Measurements from ENCODE around the gene EHBP1L1.

The EHBP1L1 gene

DNA sequence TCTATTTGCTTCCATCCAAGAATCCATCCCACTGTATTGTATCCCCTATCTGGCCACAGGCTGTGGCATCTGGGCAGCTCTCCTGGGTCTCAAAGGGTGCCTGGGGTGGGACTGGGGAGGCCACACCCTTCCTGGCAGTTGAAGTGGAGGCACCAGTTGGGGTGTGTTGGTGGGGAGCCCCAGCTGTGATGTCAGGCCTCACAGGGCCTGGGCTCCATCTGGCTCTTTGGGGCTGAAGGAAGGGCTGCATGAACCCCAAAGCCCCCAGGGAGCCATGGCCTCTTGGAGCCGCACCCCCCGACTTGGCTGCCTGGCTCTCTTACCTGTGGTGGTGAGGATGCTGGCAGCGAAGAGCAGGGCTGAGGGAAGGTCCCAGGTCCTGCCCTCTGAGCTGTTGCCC is 19.3 kb downstream of the EHBP1L1 start:
- DNase-seq (ENCODE audit: low read depth), result no peak

DNA sequence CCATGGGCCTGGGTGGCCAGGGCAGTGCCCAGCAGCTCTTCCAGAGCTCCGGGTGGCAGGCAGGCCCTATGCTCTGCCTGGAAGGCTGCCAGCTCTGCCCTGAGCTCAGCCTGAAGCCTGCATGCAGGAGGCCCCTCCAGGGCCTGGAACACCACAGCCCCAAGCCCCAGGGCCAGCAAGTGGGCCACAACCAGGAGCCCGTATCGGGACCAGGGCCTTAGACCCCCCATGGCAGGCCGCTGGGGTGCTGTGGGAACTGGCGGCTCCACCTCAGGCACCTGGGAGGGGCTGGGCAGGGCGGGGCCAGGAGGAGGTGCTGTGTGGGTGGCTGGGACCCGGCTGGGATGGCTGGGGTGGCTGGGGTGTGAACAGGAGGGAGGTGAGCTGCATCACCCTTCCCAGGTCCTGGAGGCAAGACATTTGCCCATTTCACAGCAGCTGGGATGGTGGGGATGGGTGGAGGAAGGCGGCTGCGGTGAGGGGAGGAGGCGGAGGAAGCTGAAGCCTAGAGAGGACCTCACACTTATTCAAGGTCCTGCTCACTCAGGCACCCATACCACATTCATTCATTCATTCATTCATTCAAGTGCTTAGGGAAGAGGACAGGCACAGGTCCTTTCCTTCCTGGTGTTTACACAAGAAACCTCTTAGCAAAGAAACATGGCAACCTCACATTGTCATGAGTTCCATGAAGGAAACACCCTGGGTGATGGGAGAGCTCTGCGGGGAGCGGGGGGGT is 19.9 kb downstream of the EHBP1L1 start, which contains the start of gene KCNK7:
TSS of gene KCNK7 (minus strand) at position 258 of the 739 bp plus-strand sequence. CDS start at position 230, 28 bp downstream.
- no peak for DNase-seq (ENCODE audit: low read depth)

DNA sequence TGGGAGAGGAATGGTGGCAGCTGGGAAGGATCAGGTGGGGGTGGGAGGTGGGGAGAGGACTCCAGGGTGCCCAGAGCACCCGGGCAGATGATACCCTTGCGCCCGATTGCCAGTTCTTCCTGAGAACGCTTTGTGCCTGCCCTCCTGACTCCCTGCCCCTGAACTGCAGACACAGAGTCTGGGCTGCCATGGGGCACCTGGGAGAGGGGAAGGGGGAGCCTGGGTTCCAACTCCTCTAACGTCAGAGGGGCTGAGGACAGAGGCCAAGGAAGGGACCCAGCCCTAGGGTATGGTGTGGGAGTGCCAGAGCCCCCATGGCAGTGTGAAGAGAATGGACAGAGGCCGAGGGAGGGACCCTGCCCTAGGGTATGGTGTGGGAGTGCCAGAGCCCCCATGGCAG is 20.7 kb downstream of the EHBP1L1 start:
- no peak for DNase-seq (ENCODE audit: low read depth)

DNA sequence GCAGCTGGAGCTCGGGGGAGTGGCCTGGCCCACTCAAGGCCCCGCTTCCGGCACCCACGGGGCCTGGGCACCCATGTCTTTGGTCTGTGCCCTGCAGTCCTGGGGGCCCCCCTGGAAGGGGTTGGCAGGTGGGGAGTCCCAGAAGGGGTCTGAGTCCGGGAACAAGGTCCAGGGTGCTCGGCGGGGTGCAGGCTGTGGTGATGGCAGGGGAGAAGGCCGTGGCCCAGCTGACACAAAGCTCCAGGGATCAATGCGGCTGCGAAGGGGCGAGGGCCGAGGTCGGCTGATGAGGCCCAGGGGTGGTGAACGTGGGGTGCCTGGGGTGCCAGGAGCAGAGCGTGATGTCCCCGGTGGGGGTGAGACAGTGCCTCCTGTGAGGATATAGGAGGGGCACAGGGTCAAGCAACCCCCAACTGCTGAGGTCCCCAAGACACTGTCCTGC is 22.4 kb downstream of the EHBP1L1 start:
- no peak for DNase-seq (ENCODE audit: low read depth)

DNA sequence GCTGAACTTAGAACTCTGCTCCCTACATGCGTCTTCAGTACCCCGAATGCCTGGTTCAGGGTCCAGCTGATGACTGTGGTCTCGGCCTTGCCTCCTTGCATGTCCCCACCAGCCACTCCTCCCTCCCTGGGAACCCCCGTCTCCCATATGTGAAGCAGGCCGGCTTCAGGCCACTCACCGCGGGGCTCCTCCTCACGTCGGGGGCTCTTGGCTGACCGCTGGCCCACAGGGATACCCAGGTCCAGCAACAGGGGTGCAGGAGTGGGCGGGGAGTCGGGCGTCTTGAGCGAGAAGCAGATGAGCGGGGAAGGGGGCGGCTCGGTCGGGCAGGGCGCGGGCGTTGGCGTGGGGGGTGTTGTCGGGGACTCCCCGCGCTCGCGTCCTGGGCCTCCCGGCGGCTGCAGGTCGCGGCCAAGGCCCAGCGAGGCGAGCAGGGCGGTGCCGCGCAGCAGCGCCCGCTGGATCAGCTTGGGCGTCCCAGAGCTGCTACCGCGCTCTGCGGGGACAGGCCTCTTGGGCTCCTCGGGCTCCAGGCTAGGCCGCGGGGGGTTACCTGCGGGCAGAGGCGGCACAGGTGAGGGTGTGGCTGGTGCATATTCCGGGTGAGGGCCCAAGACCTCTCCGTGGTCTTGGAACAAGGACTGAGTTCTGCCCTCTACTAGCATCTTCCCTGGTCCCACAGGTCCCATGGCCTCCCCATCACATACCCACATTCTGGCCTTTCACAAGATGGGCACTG is 23.5 kb downstream of the EHBP1L1 start:
- no peak for DNase-seq (ENCODE audit: low read depth)

DNA sequence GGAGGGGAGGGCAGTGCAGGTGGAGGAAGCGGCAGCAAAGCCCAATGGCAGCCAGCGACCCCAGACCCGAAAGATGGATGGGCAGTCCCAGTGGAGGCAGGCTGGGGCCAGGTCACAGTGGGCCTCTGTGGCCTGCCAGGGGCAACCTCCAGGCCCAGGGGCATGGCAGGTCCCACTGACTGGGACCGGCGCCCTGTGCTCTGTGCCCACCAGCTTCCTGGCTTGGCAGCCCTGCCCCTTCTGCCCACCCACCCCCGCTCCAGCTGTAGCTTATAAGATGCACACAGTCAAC is 24.0 kb downstream of the EHBP1L1 start:
- no peak for DNase-seq (ENCODE audit: low read depth)

DNA sequence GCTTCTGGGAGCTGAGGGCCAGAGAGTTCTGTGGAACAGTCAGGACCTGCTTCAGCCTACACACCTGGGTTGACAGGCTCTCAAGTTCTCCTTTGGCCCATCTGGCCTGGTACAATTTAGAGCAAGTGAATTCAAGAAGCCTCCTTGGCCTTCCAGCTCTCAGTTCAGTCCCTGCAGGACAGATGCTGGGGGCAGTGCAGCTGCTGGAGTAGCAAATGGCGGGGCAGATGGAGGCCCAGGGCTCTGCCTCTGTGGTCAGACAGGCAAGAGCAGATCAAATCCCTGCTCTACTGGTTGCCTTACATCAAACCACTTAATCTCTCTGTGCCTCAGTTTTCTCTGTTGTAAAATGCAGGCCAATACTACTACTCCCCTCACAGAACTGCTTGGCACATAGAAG is 28.4 kb downstream of the EHBP1L1 start:
- no peak for DNase-seq (ENCODE audit: low read depth)

DNA sequence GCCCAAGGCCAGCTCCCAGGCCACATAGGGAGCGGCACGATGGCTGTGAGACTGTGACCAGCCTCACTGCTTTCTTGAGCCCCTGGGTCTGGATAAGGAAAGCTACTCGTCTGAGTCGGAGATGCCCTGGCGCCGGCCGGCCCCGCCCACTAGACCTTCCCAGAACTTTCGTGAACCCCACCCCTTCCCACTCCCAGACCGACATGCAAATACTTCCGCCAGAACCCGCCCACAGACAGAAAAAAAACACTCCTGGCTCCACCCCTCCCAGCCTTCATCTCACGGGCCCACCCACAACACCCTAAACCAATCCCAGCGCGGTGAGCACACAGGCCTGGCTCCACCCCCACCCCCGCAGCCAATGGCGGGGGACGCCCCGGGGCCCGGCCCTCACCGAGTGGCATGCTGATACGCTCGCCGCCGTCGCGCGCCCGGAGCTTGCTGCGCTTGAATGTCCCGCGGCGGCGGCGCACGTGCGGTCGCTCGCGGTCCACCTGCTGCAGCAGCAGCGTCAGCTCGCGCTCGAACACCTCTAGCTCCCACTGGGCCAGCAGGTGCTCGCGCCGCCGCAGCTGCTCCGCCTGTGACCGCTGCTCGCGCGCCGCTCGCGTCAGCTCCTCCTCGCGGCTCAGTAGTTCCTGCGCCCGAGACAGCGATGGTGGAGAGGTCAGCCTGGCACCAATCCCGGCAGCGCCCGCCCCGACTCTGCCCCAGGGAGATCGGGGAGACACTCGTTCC is 31.2 kb downstream of the EHBP1L1 start:
- DNase-seq (ENCODE audit: low read depth), result no peak

DNA sequence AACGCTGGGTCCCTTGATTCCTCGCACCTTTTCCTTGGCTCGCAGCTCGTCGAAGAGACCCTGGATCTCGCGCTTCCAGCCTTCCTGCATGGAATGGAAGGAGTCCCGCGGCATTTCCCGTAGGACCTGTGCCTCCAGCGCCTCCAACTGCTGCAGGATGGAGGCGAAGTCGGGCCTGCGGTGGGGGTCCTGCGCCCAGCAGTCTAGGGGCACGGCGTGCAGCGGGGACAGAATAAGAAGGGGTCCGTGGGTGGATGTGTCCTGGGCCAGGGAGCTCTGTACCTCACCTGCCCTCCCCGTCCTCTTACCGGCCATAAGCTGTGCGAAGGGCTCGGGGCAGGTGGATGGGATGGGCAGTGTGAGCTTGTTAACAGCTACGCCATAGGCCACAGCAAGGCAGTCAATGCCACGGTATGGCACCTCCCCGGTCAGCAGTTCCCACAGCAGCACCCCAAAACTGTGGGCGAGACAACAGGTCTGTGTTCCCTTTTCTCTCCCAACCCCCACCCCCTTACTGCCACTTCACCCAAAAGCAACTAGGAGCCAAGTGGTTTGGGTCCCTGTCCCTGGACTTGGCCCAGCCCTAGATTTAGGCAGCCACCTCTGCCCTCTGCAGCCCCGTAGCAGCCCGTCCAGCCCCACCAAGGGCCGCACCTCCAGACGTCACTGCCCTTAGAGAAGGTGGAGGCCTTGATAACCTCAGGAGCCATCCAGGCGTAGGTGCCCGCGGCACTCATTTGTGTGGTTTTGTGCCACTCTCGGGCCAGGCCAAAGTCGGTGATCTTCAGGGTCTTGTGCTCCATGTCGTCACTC is 32.0 kb downstream of the EHBP1L1 start:
- DNase-seq (ENCODE audit: low read depth), result no peak

DNA sequence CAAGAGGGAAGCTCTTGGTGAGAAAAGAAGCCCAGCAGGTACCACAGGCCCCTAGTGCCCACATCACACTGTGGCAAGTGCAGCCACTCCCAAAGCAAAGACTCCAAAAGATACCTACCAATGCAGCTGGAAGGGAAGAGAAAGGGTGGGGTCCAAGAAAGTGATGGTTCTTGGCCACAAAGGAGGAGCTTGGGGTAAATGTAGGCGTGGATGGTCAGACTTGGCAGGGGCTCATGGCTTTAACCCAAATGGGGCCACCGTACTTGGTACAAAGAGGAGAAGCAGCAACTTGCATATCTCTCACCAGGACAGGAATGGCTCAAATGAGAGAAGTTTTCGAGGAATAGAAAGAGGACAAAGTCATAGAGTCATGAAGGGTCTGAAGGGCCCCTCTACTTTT is 33.4 kb downstream of the EHBP1L1 start:
- no peak for DNase-seq (ENCODE audit: low read depth)

DNA sequence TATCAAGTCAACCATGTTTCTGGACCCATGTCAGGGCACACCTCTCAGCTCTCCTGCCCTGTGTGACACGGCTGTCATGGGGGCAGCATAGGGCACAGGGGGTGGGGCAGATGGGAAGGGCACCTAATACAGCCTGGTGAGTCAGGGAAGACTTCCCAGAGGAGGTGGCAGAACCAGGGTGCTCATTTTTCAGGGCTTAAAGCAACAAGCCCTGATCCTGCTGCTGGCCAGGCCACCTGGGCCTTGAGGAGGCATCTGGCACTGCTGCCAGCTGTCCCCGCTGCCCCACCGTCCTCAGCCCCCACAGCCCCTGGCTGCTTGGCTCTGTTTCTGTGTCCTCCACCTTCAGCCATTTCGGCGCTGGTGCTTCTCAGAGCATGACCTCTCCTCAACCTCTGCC is 33.8 kb downstream of the EHBP1L1 start:
- DNase-seq (ENCODE audit: low read depth), result no peak

DNA sequence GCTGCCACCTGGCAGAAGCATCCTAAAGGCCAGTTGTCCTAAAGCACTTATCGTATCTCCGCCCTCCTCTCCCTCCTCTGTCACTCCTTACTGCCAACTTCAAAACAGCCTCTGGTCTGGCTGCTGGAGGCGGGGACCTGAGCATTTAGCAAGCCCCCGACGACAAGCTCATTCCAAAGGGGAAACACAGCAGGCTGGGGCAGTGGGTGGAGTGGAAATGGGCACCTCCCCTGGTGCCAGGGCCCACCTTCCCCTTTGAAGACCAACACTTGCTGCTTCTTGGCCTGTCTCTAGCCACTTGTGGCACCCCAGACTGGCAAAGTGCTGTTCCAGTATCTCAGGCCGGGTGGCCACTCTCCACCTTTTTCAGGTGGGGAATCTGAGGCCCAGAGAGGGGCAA is 34.6 kb downstream of the EHBP1L1 start:
- DNase-seq (ENCODE audit: low read depth), result no peak

DNA sequence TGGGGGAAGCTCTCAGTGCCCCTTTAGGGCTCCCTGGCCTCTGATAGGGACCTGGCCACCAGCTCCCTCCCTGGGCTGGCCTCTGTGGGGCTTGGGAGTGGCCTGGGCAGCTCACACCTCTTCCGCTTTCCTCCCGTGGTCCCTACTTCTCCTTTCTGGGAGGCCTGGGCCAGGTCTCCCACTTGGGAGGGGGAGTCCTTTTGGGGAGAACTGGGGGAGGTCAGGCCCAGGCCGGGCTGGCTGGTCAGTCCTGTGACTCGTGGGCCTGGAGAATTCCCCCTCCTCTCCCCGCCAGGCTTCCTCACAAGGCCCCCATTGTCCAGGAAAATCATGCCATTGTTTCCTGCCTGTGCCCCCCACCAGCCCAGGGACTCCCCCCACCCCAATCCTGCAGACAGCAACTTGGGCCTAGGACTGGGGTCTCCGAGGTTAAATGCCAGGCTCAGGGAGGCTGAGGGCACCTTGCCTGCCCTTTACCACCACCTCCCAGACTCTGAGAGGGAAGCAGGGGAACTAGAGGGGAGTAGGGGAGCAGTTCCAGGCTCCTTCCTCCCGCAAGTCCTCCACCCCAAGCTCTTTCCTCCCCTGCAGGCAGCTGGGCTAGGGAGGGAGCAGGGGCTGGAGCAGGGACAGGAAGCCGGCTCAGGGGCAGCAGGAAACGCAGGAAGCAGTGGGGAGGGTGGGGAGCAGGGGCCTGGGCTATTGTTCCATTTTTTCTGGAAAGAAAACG is 35.3 kb downstream of the EHBP1L1 start:
- no peak for DNase-seq (ENCODE audit: low read depth)

DNA sequence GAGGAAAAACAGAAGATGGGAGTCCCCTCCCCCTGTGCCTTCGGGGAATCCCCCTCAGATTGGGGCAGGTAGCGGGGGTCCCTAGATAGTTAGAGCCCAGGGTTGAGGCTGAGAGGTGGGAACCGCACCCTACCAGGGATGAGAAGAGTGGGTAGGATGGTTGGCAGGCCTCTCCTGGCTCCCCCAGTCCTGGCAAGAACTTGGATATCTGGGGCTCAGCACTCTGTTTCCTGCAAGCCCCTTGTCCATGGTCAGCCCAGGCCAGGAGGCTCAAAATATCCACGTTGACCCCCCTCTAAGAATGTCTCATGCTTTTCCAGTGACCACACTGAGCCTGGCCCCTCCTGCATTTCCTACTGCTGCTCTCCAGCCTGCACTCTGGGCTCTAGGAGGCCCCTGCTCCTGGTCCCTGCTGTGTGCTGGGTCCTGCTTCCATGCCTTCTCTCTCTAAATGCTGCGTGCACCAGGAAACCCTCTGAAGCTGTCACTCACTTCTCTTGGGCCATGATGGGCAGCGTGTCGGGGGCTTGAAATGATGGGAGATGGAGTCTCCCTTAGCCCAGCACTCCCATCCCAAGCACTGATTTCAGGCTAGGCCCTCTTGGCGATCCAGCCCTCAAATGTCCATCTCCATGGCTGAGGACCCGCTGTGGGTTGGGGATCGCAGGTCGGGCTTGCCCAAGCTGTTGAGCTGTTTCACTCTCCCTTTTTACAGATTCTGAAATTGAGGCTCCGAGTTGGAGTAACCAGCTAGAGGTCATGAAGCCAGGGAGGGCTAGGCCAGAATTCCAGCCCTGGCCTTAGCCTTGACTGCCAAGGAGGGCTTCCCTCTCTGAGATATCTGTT is 36.1 kb downstream of the EHBP1L1 start:
- no peak for DNase-seq (ENCODE audit: low read depth)

DNA sequence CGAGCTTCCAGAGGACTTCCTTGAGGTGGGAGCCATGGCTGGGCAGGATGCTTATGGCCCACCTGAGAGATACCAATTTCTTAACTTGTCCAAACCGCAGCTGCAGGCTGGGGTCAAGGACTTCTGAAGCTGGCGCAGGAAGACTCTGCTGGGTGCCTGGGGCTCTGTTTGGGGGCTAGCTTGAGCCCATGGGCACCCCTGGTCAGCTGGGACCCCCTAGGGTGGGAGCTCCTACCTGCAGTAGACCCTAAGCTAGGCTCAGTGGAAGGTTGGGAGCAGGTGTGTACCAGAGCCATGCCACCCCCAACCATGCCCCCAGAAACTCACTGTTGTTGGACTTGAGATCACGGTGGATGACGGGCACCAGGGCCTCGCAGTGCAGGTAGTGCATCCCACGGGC is 36.8 kb downstream of the EHBP1L1 start:
- DNase-seq (ENCODE audit: low read depth), result no peak

DNA sequence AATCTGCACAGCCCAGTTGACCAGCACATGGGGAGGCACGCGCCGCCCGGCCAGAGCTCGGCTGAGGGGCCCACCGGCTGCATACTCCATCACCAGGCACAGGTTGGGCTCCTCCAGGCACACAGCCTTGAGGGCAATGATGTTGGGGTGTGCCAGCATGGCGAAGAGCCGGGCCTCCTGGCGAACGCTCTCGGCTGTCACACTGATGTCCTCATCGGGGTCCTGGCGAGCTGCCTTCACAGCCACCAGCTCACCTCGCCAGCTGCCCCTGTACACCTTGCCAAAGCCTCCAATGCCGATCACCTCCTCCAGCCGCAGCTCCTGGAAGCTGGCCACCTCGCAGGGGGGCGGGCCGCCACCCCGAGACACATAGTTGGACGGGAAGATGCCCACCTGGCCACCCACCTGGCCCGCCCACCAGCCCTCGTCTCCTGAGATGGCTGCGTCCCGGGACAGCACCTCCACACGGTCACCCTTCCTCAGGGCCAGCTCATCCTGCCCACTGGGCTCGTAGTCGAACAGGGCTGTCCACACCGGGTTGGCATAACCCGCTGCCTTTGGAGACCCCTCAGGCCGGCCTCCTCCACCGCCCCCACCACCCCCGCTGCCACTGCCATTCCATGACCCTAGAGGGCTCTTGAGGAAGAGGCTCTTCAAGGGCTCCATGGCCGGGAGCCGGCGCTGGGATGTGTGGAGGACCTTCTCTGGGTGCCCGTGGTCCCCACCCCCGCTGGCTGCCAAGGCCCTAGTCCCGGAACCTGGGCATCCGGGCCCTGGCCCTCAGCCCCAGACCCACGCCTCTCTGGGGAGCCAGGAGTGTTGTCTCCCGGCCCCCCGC is 37.5 kb downstream of the EHBP1L1 start:
- DNase-seq (ENCODE audit: low read depth), result no peak

DNA sequence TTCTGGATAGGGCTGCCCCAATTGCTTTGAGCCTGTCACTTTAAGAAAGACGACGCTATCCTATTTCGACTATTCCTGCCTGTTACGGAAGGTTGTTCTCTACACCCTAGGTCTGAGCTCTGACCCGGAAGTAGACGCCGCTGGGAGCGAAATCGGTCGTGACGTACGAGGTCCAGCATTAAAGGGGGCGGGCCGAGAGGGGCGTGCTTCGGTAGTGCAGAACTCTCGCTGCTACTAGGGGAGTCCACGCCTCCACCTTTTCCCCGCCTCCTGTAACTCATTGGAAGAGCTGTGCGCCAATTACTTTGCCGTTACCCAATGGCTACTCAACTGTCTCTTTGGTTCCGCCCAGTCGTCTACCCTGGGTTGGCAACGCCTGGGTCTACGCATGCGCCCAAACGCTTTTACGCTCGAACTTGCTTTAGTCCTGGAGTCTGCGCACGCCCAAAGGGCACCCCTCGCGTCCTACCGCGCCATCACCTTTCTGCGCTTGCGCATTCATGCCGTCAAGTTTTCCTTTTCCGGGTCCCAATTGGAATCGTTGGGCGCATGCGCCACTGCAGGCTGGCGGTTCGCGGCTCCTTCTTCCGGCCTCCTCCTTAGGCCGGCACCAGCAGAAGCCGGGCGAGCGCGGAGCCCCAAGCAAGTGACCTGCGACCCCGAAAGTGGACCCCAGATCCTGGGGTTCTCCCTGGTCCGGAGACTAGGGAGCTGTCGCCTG is 39.5 kb downstream of the EHBP1L1 start, which contains the start of gene PCNX3:
TSS of gene PCNX3 (plus strand) at position 548 of the 721 bp plus-strand sequence. CDS start 536 bp downstream, outside the sequence.
- DNase-seq (ENCODE audit: low read depth), result peak; percentile 100

DNA sequence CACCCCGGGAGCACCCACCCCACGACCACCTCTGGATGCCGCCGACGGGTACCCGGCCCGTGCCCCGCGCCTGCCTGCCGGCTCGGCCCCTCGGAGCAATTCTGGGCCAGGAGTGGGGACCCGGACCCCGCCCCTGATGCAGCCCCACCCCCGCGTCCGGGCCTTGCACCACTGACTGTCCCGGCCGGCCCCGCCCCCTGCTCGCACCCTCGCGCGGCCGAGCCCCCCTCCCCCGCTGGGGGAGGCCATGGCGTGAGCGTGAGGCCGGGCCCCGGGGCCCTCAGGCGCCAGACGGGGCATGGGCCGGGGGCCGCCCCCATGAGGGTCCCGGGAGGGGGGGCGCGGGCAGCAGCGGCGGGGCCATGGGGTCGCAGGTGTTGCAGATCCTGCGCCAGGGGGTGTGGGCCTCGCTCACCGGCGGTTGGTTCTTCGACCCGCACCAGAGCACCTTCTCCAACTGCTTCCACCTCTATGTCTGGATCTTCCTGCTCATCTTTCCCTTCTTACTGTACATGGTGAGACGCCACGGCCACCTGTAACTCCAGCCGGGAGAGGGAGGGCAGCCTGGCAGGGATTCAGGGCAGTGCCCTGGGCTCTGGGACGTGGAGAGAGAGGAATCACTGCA is 40.2 kb downstream of the EHBP1L1 start:
- DNase-seq (ENCODE audit: low read depth), result no peak
